Ovary (tissue), 3 donors: ENCODE results near the gene GARIN1A.
"Not testable (repeated sequence)": the region's sequence is repeated elsewhere in the genome, so short reads cannot be mapped to it uniquely, and the experiment has no call there.

Experiments used
- EP300 ChIP-seq: sonication (generic); formaldehyde crosslinking; IDR thresholded peaks from one replicate; pipeline ENCODE4 v1.6.1; 2017; ENCODE audit warnings: antibody characterized with exemption
- POLR2A ChIP-seq: fragments of 450-650 bp; IDR thresholded peaks from one replicate; pipeline ENCODE4 v1.6.1; 2017; ENCODE audit warnings: antibody characterized with exemption, mild to moderate bottlenecking, moderate library complexity
- TF ChIP-seq, protein P1 (sequence below), 3 donors: fragments of 450-650 bp in 2 of 3; fragments of 200-600 bp in 1 of 3; IDR thresholded peaks; one replicate each; pipeline versions ENCODE4 v1.5.1 to v1.8.0; 2016 to 2022; ENCODE audit warnings: antibody characterized with exemption in 3 of 3, mild to moderate bottlenecking in 1 of 3
- donor health status: DM: no; HTN: no; CAD: no.

DNA sequence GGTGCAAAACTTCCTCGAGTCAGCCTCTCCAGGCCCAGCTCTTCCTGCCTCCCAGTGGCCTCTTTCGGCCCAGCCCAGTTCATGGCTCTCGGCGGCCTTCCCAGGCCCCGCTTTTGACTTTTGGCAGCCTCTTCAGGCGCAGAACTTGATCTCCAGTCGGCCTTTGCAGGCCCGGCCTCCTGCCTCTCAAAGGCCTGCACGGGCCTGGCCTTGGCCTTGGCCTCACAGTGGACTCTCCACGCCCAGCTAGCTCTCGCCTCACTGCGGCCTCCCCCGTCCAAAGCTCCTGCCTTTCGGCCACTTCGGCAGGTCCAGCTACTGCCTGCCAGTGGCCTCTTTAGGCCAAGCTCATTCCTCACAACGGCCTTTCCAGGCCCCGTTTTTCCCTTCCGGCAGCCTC, 17.6 kb upstream of the GARIN1A start:
- TF ChIP-seq, protein P1, sequence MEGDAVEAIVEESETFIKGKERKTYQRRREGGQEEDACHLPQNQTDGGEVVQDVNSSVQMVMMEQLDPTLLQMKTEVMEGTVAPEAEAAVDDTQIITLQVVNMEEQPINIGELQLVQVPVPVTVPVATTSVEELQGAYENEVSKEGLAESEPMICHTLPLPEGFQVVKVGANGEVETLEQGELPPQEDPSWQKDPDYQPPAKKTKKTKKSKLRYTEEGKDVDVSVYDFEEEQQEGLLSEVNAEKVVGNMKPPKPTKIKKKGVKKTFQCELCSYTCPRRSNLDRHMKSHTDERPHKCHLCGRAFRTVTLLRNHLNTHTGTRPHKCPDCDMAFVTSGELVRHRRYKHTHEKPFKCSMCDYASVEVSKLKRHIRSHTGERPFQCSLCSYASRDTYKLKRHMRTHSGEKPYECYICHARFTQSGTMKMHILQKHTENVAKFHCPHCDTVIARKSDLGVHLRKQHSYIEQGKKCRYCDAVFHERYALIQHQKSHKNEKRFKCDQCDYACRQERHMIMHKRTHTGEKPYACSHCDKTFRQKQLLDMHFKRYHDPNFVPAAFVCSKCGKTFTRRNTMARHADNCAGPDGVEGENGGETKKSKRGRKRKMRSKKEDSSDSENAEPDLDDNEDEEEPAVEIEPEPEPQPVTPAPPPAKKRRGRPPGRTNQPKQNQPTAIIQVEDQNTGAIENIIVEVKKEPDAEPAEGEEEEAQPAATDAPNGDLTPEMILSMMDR (IDR thresholded peaks at IDR 0.05) = not testable (repeated sequence)
- TF ChIP-seq POLR2A, EP300: not testable (repeated sequence)
